GM10266 (cell line): ENCODE results near the gene FMR1.

ENCODE experiments used
- DNase-seq: peaks from one replicate; pipeline ENCODE4 v3.0.0; 2012; ENCODE audit errors: extremely low spot score
- CTCF ChIP-seq: IDR thresholded peaks from 2 replicates; pipeline ENCODE4 v1.5.1; 2012; ENCODE audit warnings: mild to moderate bottlenecking, low read depth; ENCODE audit not compliant: control insufficient read depth, insufficient read depth; ENCODE audit errors: missing control alignments

FMR1 gene

GRCh38 chrX:147916375-147916968, 4.8 kb downstream of the FMR1 start:
- DNase-seq: no peak
- TF ChIP-seq CTCF: no peak

GRCh38 chrX:147917700-147918695, 6.3 kb downstream of the FMR1 start:
- peak; percentile 36 for DNase-seq
- no peak for TF ChIP-seq CTCF

GRCh38 chrX:147920161-147920666, 8.5 kb downstream of the FMR1 start:
- no peak for DNase-seq
- TF ChIP-seq CTCF: no peak

- DNase-seq: no peak
- TF ChIP-seq CTCF: no peak
Measured at GRCh38 chrX:147923605-147924004, 11.9 kb downstream of the FMR1 start.

- DNase-seq: no peak
- no peak for TF ChIP-seq CTCF
Measured at GRCh38 chrX:147927256-147927655, 15.5 kb downstream of the FMR1 start.

- no peak for DNase-seq
- no peak for TF ChIP-seq CTCF
Measured at GRCh38 chrX:147933815-147934214, 22.1 kb downstream of the FMR1 start.
